ENCODE measurements around the gene CCKAR. TPM values are rescaled to one million over a fixed set of nuclear protein-coding genes. Genes with fewer than 3 reads are reported as not detected.
"Not testable (repeated sequence)": the region's sequence is repeated elsewhere in the genome, so short reads cannot be mapped to it uniquely, and the experiment has no call there.

The CCKAR gene
- total RNA-seq, 1 donor from 2014 or later, result not detected

DNA sequence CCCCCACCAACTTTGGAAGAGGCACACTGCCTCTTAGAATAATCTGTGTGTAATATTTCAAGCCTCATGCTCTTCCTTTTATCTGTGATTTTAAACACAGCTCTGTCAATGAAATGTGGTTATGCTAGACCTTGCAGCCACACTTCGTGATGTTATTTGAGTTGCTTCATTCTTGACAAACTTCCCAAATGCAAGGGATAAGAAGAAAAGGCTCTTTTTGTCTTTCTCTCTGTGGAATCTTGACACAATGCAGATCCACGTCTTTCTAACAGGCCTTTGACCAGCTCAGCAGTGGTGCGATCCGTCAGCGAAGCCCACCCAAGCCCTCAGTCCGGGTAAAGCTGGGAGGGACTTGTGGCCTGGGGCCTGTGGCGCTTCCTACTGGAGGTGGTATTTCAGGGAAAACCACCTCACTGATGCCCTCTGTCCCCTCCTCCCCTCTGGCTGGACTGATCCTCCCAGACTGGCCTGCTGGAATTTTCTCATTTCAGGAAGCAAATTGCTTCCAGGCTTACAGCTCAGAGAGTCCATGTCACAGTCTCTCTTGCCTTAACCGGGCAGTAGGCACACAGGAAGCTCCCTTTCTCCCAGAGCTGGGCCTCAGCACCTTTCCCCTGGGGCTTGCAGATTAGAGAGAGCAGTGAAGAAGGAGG lies 19.5 kb upstream of the CCKAR start:
- H3K4me1 Mint-ChIP-seq, result no peaks in the 10 kb centered on the region
- no peaks in the 10 kb centered on the region for H3K36me3 Mint-ChIP-seq (ENCODE audit: low read depth)
- intact Hi-C loops (cut with micrococcal nuclease), result no loop called here

DNA sequence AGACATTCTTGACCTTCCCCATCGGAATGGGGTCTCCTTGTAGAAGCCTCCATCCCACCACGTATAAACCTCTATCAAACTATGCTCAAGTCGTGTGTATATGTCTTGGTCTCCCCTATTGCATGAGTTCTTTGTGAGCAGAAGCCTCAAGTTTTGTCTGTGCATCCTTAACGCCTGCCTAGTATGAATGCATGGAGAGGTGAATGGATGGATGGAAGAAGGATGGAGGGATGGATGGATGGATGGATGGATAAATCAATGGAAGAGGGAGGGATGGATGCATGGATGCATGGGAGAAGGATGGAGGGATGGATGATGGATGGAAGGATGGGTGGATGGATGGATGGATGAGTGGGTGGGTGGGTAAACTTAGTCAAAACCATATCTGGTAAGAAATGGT lies 17.0 kb upstream of the CCKAR start:
- Mint-ChIP-seq H3K27me3 (peaks cover 2% of the 10 kb centered on the region), H3K4me3 (no peak overlapping the region), H3K4me1 (no peaks in the 10 kb centered on the region), H3K27ac (no peak overlapping the region), H3K36me3 (ENCODE audit: low read depth) (no peaks in the 10 kb centered on the region), H3K9me3 (no peaks in the 10 kb centered on the region)
- intact Hi-C loops (cut with micrococcal nuclease), result no loop called here
- DNase-seq, result no peak

More for the DNA sequence above, 19.5 kb upstream of the CCKAR start:
- Mint-ChIP-seq H3K27me3 (peaks cover 5% of the 10 kb centered on the region), H3K9me3 (no peaks in the 10 kb centered on the region), H3K27ac (no peak overlapping the region), H3K4me3 (no peak overlapping the region)
- DNase-seq, result no peak

DNA sequence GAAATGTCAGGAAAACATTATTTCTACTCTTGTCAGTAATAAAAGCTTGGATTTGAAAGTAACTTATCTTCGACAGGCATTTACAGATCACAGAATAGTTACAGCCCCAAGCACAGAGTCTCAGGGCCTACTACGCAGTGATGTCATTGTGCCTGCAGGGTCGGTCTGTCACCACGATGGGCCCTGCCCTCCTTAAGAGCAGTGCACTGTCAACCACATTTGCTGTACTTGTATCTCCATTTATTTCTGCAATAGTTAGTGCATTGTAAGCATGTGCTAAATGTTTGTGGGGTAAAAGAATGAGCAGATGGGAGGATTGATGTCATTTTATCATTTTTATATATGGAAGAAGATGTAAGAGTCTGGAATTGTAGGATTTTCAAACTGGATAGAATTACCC lies 13.6 kb upstream of the CCKAR start:
- intact Hi-C loops (cut with micrococcal nuclease), result no loop called here
- no peaks in the 10 kb centered on the region for H3K27me3 Mint-ChIP-seq
- no peaks in the 10 kb centered on the region for H3K36me3 Mint-ChIP-seq (ENCODE audit: low read depth)
- H3K4me3 Mint-ChIP-seq, result no peak overlapping the region
- DNase-seq, result no peak
- H3K9me3 Mint-ChIP-seq, result no peaks in the 10 kb centered on the region
- no peak overlapping the region for H3K27ac Mint-ChIP-seq
- no peaks in the 10 kb centered on the region for H3K4me1 Mint-ChIP-seq

DNA sequence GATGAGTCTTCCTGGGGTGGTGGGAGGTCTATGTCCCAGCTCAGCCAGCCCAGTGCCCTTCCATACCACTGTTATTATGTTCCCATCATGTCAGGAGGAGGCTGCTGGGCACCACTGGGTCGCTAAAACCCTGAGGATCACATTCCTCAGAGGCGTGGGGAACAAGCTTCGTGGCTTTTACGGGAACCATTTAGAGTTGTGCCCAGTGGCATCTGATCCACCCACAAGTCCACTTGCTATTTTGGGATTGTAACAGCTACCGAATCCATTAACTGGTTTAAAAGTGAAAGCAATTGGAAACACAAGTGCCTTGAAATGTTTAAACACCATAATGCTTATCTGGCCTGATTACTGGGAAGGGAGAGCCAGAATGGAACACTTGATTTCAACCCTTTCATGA lies 13.1 kb upstream of the CCKAR start:
- Mint-ChIP-seq H3K27ac (no peak overlapping the region), H3K36me3 (ENCODE audit: low read depth) (no peaks in the 10 kb centered on the region), H3K27me3 (no peaks in the 10 kb centered on the region), H3K9me3 (no peaks in the 10 kb centered on the region), H3K4me3 (no peak overlapping the region), H3K4me1 (no peaks in the 10 kb centered on the region)
- no peak for DNase-seq
- intact Hi-C loops (cut with micrococcal nuclease), result no loop called here

DNA sequence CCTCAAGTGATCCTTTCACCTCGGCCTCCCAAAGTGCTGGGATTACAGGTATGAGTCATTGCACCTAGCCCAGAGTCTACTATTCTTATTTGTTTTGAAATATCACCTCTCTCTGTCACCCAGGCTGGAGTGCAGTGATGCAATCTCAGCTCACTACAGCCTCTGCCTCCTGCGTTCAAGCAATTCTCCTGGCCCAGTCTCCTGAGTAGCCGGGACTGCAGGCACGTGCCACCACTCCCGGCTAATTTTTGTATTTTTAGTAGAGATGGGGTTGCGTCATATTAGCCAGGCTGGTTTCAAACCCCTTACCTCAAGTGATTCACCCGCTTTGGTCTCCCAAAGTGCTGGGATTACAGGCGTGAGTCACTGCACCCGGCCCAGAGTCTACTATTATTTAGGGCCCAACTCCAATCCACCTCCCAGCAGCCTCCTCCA lies 10.3 kb upstream of the CCKAR start:
- DNase-seq; H3K4me1 Mint-ChIP-seq; H3K27ac Mint-ChIP-seq; H3K27me3 Mint-ChIP-seq; H3K4me3 Mint-ChIP-seq; H3K36me3 Mint-ChIP-seq (ENCODE audit: low read depth); intact Hi-C loops (cut with micrococcal nuclease); H3K9me3 Mint-ChIP-seq: not testable (repeated sequence)

DNA sequence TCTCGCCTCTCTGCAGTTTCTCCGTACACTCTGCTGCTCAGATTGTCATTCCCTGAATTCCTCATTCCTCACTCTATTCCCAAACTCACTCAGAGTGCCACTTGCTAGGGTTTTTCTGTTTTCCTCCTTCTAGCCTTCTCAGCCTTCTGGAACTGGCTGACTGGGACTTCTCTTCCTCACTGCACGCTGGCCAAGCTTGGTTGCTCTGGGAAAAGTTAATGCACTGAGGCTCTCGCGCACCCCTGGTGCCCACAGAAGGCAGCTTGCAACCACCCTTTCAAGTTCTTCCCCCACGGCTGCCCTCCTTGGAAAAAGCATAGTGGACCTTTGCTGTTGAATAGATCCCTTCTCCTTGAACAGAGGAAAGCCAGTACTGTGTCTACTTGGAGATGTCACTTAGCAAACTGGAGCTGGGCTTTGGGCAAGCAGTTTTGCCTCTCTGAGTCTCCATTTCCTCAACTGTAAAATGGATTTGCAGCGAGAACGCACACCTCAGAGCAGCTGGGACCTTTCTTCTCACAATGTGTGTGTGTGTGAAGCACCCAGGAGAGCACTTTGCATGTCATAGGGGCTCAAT lies 6.0 kb upstream of the CCKAR start:
- intact Hi-C loops (cut with micrococcal nuclease), result no loop called here
- Mint-ChIP-seq H3K9me3 (no peaks in the 10 kb centered on the region), H3K27me3 (no peaks in the 10 kb centered on the region), H3K4me3 (no peak overlapping the region), H3K36me3 (ENCODE audit: low read depth) (no peaks in the 10 kb centered on the region), H3K27ac (no peak overlapping the region), H3K4me1 (no peaks in the 10 kb centered on the region)
- no peak for DNase-seq

DNA sequence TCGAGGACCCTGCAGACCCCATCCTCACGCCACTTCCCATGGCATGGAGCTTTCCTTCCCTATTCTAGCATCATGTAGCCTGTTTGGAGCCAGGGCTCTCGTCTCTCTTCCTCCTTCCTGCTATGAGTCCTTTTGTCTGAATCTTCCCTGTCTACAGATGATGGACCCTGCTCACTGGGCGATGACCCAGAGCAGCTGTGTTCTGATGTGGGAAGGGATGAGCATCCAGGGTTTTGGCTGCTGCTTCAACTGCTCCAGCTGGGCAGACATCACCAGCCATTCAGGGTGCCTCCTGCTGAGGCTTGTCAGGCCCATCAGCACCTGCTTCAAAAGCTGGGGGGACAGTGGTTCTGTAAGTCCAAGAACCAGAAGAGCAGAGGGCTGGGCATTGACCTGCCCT lies 3.2 kb upstream of the CCKAR start:
- H3K36me3 Mint-ChIP-seq (ENCODE audit: low read depth), result no peaks in the 10 kb centered on the region
- no peak overlapping the region for H3K27ac Mint-ChIP-seq
- intact Hi-C loops (cut with micrococcal nuclease), result no loop called here
- H3K27me3 Mint-ChIP-seq, result peaks cover 7% of the 10 kb centered on the region
- no peaks in the 10 kb centered on the region for H3K4me1 Mint-ChIP-seq
- no peak for DNase-seq
- no peaks in the 10 kb centered on the region for H3K9me3 Mint-ChIP-seq
- H3K4me3 Mint-ChIP-seq, result no peak overlapping the region

DNA sequence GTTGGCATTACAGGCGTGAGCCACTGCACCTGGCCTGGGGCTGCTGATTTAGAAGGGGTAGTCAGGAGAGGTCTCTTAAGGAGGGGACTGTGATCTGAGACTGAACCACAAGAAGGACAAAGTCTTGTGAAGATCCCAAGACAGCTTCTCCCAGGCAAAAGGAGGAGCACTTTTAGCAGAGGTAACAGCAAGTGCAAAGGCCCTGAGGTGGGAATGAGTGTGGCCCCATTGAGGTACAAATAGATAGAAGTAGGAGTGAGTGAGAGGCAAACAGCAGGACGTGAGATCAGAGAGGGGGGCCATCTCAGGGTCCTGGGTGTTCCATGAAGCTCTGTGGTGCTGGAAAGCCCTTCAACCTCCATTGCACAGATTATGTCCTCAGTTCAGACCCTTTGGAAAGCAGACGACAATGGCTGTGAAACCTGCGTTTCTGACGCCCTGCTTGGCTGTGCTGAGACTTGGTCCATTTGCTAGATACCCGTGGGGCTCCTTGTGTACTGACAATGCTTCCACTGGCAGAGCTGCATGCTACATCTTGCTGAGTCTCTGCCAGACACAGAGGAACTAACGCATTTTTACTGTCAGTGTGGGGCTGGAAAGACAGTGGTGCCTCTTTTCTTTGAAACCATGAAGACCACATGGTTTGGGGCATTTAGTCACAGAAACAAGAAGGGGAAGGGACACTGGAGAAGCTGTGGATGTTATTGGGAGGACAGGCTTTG lies 1.3 kb upstream of the CCKAR start:
- Mint-ChIP-seq H3K27me3 (peaks cover 9% of the 10 kb centered on the region), H3K36me3 (ENCODE audit: low read depth) (no peaks in the 10 kb centered on the region), H3K4me3 (no peak overlapping the region), H3K4me1 (no peaks in the 10 kb centered on the region), H3K9me3 (no peaks in the 10 kb centered on the region), H3K27ac (no peak overlapping the region)
- DNase-seq, result no peak
- intact Hi-C loops (cut with micrococcal nuclease), result no loop called here

DNA sequence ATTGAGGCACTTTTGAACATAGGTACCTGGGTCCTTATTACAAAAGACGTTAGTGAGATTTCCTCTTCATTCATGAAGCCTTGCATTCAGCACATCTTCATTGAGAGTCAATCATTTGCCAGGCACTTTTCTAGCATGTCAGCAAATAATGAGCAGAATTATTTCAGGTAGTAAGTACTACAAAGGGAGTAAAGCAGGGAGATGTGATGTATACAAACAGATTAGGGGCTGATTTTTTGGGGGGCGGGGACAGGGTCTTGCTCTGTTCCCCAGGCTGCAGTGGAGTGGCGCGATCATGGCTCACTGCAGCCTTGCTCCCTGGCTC lies 638 bp upstream of the CCKAR start:
- Mint-ChIP-seq H3K9me3 (no peaks in the 10 kb centered on the region), H3K27ac (no peak overlapping the region), H3K4me1 (no peaks in the 10 kb centered on the region), H3K27me3 (peaks cover 9% of the 10 kb centered on the region), H3K36me3 (ENCODE audit: low read depth) (no peaks in the 10 kb centered on the region), H3K4me3 (no peak overlapping the region)
- no peak for DNase-seq
- intact Hi-C loops (cut with micrococcal nuclease), result no loop called here

DNA sequence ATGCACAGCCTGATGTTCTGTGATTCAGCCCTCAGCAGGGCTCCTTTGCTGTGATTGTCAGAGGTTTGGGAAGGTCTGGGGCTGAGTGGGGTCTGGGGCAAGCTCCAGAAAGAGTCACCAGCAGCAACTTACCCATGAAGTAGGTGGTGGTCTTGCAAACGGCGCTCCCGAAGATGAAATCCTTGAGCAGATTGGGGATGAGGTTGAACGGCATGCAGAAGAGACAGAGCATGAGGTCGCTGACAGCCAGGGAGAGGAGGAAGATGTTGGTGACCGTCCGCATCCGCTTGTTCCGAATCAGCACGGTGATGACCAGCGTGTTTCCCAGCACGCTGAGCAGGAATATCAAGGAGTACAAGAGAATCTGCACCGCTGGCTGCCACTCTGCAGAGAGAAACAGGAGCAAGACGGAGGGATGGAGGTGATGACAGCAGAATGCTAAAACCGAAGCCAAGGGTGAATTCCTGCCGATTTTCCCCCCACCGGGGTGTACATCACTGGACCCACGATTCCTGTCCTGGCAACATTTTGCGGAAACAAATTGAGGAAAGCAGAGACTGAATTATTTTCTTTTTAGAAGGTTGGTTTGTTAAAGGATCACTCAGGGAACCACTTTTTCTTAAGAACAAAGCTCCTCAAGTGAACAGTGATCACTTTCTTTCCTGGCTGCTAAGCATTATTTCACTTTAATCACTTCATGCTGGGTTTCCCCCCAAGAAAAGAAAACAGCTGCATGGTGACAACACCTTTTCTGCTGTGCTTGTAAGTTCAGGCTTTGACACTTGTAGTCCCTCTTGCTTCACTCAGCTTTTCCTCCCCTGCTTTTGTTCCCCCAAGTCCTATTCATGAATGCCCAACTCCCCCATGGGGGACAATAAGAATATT lies 941 bp downstream of the CCKAR start:
- intact Hi-C loops (cut with micrococcal nuclease), result no loop called here
- no peaks in the 10 kb centered on the region for H3K36me3 Mint-ChIP-seq (ENCODE audit: low read depth)
- no peak for DNase-seq
- no peaks in the 10 kb centered on the region for H3K4me1 Mint-ChIP-seq
- no peak overlapping the region for H3K27ac Mint-ChIP-seq
- peaks cover 9% of the 10 kb centered on the region for H3K27me3 Mint-ChIP-seq
- no peaks in the 10 kb centered on the region for H3K9me3 Mint-ChIP-seq
- H3K4me3 Mint-ChIP-seq, result no peak overlapping the region

DNA sequence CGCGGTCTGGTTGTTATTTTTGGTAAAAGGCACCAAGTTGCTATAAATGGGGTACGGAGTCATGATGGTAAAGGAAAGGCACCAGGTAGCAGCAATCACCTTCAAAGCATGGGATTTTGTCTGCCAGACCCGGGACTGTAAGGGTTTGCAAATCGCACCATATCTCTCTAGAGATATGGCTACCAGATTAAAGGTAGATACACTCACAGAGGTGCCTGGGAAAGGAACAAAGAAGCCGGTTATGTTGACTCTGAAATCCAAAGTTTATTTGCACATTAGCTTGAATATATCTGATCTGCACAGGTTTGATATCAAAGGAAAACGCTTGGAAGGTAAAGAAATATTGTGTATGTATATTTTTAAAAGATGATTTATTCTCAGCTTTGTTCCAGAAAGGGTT lies 4.6 kb downstream of the CCKAR start:
- no peaks in the 10 kb centered on the region for H3K36me3 Mint-ChIP-seq (ENCODE audit: low read depth)
- no peaks in the 10 kb centered on the region for H3K4me1 Mint-ChIP-seq
- no peak for DNase-seq
- intact Hi-C loops (cut with micrococcal nuclease), result no loop called here
- H3K4me3 Mint-ChIP-seq, result no peak overlapping the region
- H3K27me3 Mint-ChIP-seq, result peaks cover 12% of the 10 kb centered on the region
- no peak overlapping the region for H3K27ac Mint-ChIP-seq
- H3K9me3 Mint-ChIP-seq, result no peaks in the 10 kb centered on the region

DNA sequence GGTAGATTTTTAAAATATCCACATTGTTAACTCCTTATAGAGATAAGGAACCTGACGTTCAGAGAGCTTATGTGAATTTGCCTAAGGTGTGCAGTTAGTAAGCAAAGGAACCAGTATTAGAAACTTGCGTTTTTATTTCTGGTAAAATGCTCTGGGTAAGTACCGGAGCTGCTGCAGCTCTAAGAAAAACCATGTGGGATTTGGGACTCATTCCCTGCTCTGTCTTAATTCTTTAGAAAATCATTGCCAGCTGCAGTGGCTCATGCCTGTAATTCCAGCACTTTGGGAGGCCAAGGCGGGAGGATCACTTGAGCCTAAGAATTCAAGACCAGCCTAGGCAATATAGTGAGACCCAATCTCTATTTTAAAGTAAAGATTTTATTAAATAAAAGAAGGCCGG lies 5.8 kb downstream of the CCKAR start:
- H3K36me3 Mint-ChIP-seq (ENCODE audit: low read depth), result no peaks in the 10 kb centered on the region

DNA sequence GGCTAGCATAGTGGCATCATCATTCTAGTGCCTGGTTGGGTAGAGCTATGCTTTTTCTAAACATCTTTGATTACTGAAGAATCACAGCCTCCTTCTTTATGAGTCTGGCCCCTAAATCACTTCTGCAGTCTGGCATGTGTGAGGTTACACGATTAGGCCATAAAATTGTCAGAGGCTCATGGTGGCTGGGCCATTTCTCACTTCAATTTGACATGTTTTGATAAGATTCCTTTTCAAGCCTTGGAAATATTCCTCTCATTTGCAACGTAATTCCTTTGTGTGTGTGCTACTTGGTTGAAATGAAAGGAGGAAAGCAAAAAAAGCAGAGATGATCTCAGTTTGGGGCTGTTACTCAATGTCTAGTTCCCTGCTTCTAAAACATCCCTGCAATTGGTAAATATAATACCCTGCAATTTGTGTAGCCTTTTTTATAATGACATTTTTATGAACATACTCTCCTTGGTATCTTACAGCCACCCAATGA lies 6.2 kb downstream of the CCKAR start:
- no peaks in the 10 kb centered on the region for H3K4me1 Mint-ChIP-seq

More for the DNA sequence above, 5.8 kb downstream of the CCKAR start:
- intact Hi-C loops (cut with micrococcal nuclease), result no loop called here
- H3K4me1 Mint-ChIP-seq, result no peaks in the 10 kb centered on the region
- H3K27ac Mint-ChIP-seq, result no peak overlapping the region
- no peak overlapping the region for H3K4me3 Mint-ChIP-seq
- H3K27me3 Mint-ChIP-seq, result peaks cover 12% of the 10 kb centered on the region
- no peak for DNase-seq
- no peaks in the 10 kb centered on the region for H3K9me3 Mint-ChIP-seq

More for the DNA sequence above, 6.2 kb downstream of the CCKAR start:
- no peak overlapping the region for H3K27ac Mint-ChIP-seq
- no peaks in the 10 kb centered on the region for H3K36me3 Mint-ChIP-seq (ENCODE audit: low read depth)
- no peak overlapping the region for H3K4me3 Mint-ChIP-seq
- no peak for DNase-seq
- peaks cover 10% of the 10 kb centered on the region for H3K27me3 Mint-ChIP-seq
- H3K9me3 Mint-ChIP-seq, result no peaks in the 10 kb centered on the region
- intact Hi-C loops (cut with micrococcal nuclease), result no loop called here

Measured in activated CD4-positive, alpha-beta T cell treated with anti-CD3 and anti-CD28 coated beads, Interleukin-2, amount 10 ng/mL, durations not matched to agents 24 days and 14 days (primary cell).